Duodenal mucosa (tissue), 2 donors: ENCODE data around the gene FBXO5.
A peak's percentile ranks its signal among the peaks of the same experiment; 100 is the strongest.
"Not testable (repeated sequence)": the region's sequence is repeated elsewhere in the genome, so short reads cannot be mapped to it uniquely, and the experiment has no call there.

Experiments used
- H3K27ac ChIP-seq: one replicate; pipeline ENCODE4 v1.7.0; 2013; ENCODE audit warnings: low read depth, low read length
- H3K27me3 ChIP-seq, 2 donors: one replicate each; pipeline ENCODE4 v1.7.0; 2013; ENCODE audit warnings: low read length in 2 of 2, control low read depth in 1 of 2; ENCODE audit not compliant: insufficient read depth in 2 of 2, control insufficient read depth in 1 of 2
- H3K36me3 ChIP-seq, 2 donors: one replicate each; pipeline ENCODE4 v1.7.0; 2013; ENCODE audit warnings: low read length in 2 of 2, control low read depth in 1 of 2; ENCODE audit not compliant: insufficient read depth in 2 of 2, control insufficient read depth in 1 of 2
- H3K4me1 ChIP-seq, 2 donors: one replicate each; pipeline ENCODE4 v1.7.0; 2013; ENCODE audit warnings: low read length in 2 of 2, control low read depth in 1 of 2; ENCODE audit not compliant: insufficient read depth in 2 of 2, control insufficient read depth in 1 of 2
- H3K4me3 ChIP-seq, 2 donors: one replicate each; pipeline ENCODE4 v1.7.0; 2013; ENCODE audit warnings: low read length in 2 of 2, low read depth in 1 of 2
- H3K9ac ChIP-seq, 2 donors: one replicate each; pipeline ENCODE4 v1.7.0; 2013; ENCODE audit warnings: low read length in 2 of 2, low read depth in 1 of 2
- H3K9me3 ChIP-seq, 2 donors: one replicate each; pipeline ENCODE4 v1.7.0; 2013; ENCODE audit warnings: low read length in 2 of 2, control low read depth in 1 of 2; ENCODE audit not compliant: control insufficient read depth in 1 of 2

The FBXO5 gene

DNA sequence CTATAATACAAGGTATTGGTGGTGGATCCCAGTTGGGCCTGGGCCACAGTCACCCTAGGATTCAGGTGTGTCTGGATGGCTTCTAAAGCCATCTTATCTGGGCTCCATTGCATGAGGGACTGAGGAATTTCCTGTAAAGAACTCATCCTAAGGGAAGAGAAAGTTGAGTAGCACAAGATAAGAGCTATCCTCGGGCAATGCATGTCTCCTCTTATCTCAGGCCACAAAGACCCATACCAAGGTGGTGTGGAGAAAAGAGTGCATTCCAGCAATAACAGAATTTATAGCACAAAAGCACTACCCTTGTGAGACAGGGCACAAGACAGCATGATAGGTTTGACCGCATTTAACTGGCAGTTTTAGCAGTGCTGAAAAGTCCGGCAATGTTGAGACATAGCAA is 34.0 kb upstream of the FBXO5 start:
- H3K27ac ChIP-seq: no peak overlapping the region
- no peaks in the 10 kb centered on the region for H3K9me3 ChIP-seq
- no peaks in the 10 kb centered on the region for H3K4me1 ChIP-seq
- no peaks in the 10 kb centered on the region for H3K27me3 ChIP-seq
- no peaks in the 10 kb centered on the region for H3K36me3 ChIP-seq
- no peak overlapping the region for H3K4me3 ChIP-seq
- no peak overlapping the region for H3K9ac ChIP-seq

- H3K36me3 ChIP-seq: no peaks in the 10 kb centered on the region
- H3K4me3 ChIP-seq: no peak overlapping the region
- no peak overlapping the region for H3K9ac ChIP-seq
- no peak overlapping the region for H3K27ac ChIP-seq
- no peaks in the 10 kb centered on the region for H3K27me3 ChIP-seq
- no peaks in the 10 kb centered on the region for H3K9me3 ChIP-seq
- no peaks in the 10 kb centered on the region for H3K4me1 ChIP-seq
Observed at GRCh38 chr6:153015094-153015640, 32.3 kb upstream of the FBXO5 start.

GRCh38 chr6:153013438-153013837 is 30.6 kb upstream of the FBXO5 start:
- H3K9me3 ChIP-seq: no peaks in the 10 kb centered on the region
- no peaks in the 10 kb centered on the region for H3K27me3 ChIP-seq
- H3K27ac ChIP-seq: no peak overlapping the region
- no peak overlapping the region for H3K4me3 ChIP-seq
- peaks cover 0 to 4% of the 10 kb centered on the region in 2 donors for H3K4me1 ChIP-seq
- no peaks in the 10 kb centered on the region for H3K36me3 ChIP-seq
- no peak overlapping the region for H3K9ac ChIP-seq

- H3K4me1 ChIP-seq: peaks cover 0 to 4% of the 10 kb centered on the region in 2 donors
- no peaks in the 10 kb centered on the region for H3K36me3 ChIP-seq
- no peak overlapping the region for H3K4me3 ChIP-seq
- H3K9me3 ChIP-seq: no peaks in the 10 kb centered on the region
- H3K27ac ChIP-seq: no peak overlapping the region
- H3K9ac ChIP-seq: no peak overlapping the region
- H3K27me3 ChIP-seq: no peaks in the 10 kb centered on the region
Observed at GRCh38 chr6:153012856-153013255, 30.0 kb upstream of the FBXO5 start.

- no peaks in the 10 kb centered on the region for H3K9me3 ChIP-seq
- H3K36me3 ChIP-seq: no peaks in the 10 kb centered on the region
- H3K9ac ChIP-seq: peak overlapping the region; percentile 88 to 94
- peaks cover 24 to 26% of the 10 kb centered on the region in 2 donors for H3K4me1 ChIP-seq
- peak overlapping the region; percentile 93 to 97 for H3K4me3 ChIP-seq
- H3K27ac ChIP-seq: peak overlapping the region; percentile 43
- no peaks in the 10 kb centered on the region for H3K27me3 ChIP-seq
Observed at GRCh38 chr6:153003366-153003690, 20.5 kb upstream of the FBXO5 start.

GRCh38 chr6:153002613-153003365 is 19.9 kb upstream of the FBXO5 start, which contains the start of gene MTRF1L:
Gene MTRF1L, minus strand, starts transcription at chr6:153002709. Its CDS starts 24 bp downstream, at chr6:153002685.
- Histone ChIP-seq H3K27ac (peak within 1 kb of the TSS; percentile 43), H3K4me1 (peaks cover 24 to 26% of the 10 kb centered on the region in 2 donors), H3K9ac (peak within 1 kb of the TSS; percentile 88 to 94), H3K27me3 (no peaks in the 10 kb centered on the region), H3K9me3 (no peaks in the 10 kb centered on the region), H3K36me3 (no peaks in the 10 kb centered on the region), H3K4me3 (peak within 1 kb of the TSS; percentile 93 to 97)

- peaks cover 24 to 26% of the 10 kb centered on the region in 2 donors for H3K4me1 ChIP-seq
Observed at GRCh38 chr6:153001767-153002612, 19.1 kb upstream of the FBXO5 start.

GRCh38 chr6:153000790-153001189 is 17.9 kb upstream of the FBXO5 start:
- not testable (repeated sequence) for H3K9ac ChIP-seq, H3K9me3 ChIP-seq, H3K27me3 ChIP-seq, H3K27ac ChIP-seq
- peak overlapping the region; percentile 93 to 97 for H3K4me3 ChIP-seq
- H3K4me1 ChIP-seq: peaks cover 24 to 32% of the 10 kb centered on the region in 2 donors
- H3K36me3 ChIP-seq: peaks cover 6 to 15% of the 10 kb centered on the region in 2 donors

More at GRCh38 chr6:153001767-153002612, 19.1 kb upstream of the FBXO5 start:
- Histone ChIP-seq H3K4me3 (peak overlapping the region; percentile 93 to 97), H3K27ac (peak overlapping the region; percentile 1), H3K36me3 (peaks cover under 1 to 5% of the 10 kb centered on the region in 2 donors), H3K27me3 (no peaks in the 10 kb centered on the region), H3K9me3 (no peaks in the 10 kb centered on the region), H3K9ac (peak overlapping the region; percentile 88 to 94)

DNA sequence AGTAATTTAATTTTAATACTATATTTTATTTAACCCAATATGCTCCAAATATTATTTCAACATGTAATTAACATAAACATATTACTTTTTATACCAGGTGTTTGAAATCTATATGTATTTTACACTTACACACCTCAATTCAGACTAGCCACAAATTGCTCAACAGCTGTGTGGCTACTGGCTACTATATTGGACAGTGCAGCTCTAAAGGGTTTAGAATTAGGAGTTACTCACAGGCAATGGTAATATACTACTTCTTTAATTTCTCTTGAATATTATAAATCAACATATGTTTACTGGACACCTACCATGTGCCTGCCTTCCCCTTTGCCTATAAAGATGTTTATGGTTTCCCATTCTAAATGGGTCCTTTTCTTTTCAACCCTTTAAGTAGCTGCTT is 17.4 kb upstream of the FBXO5 start:
- no peaks in the 10 kb centered on the region for H3K9me3 ChIP-seq
- H3K4me1 ChIP-seq: peaks cover 24 to 32% of the 10 kb centered on the region in 2 donors
- no peak overlapping the region for H3K4me3 ChIP-seq

DNA sequence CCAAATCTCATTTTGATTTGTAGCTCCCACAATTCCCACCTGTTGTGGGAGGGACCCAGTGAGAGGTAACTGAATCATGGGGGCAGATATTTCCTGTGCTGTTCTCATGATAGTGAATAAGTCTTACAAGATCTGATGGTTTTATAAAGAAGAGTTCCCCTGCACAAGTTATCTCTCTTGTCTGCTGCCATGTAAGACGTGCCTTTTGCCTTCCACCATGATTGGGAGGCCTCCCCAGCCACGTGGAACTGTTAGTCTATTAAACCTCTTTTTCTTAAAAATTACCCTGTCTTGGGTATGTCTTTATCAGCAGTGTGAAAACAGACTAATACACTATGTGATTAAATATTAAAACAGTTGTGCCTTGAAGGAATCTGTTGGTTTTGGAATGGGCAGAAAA is 16.7 kb upstream of the FBXO5 start:
- not testable (repeated sequence) for H3K4me3 ChIP-seq, H3K27me3 ChIP-seq, H3K9me3 ChIP-seq, H3K27ac ChIP-seq, H3K9ac ChIP-seq
- Histone ChIP-seq H3K4me1 (peaks cover 24 to 32% of the 10 kb centered on the region in 2 donors), H3K36me3 (peaks cover 6 to 18% of the 10 kb centered on the region in 2 donors)

More for the DNA sequence above, 17.4 kb upstream of the FBXO5 start:
- Histone ChIP-seq H3K27me3 (no peaks in the 10 kb centered on the region), H3K36me3 (peaks cover 6 to 15% of the 10 kb centered on the region in 2 donors), H3K27ac (no peak overlapping the region), H3K9ac (no peak overlapping the region)
